ENCODE data around the gene KCNQ1.

The KCNQ1 gene

GRCh38 chr11:2726964-2727363 is 282.2 kb downstream of the KCNQ1 start:
- peaks cover 18% of the 10 kb centered on the region for H3K4me1 ChIP-seq (ENCODE audit: control insufficient read depth, insufficient read depth, low read length, unreplicated experiment)
- H3K4me3 ChIP-seq (ENCODE audit: low read depth, low read length): no peak overlapping the region
- H3K27me3 ChIP-seq (ENCODE audit: insufficient read depth, low read length): 0 out of 2 replicates have a peak, but pooled peaks cover 6% of the 10 kb centered on the region
- no peaks in the 10 kb centered on the region for H3K79me2 ChIP-seq (ENCODE audit: control insufficient read depth, insufficient read depth, low read length, unreplicated experiment)
- H3K36me3 ChIP-seq (ENCODE audit: insufficient read depth, low read length): no peaks in the 10 kb centered on the region
- no peak overlapping the region for H2AFZ ChIP-seq (ENCODE audit: low read length, unreplicated experiment)
- no peak overlapping the region for H3K27ac ChIP-seq (ENCODE audit: low read depth, low read length)

GRCh38 chr11:2728128-2728662 is 283.4 kb downstream of the KCNQ1 start:
- Histone ChIP-seq H3K27ac (ENCODE audit: low read depth, low read length) (no peak overlapping the region), H3K4me3 (ENCODE audit: low read depth, low read length) (no peak overlapping the region)

GRCh38 chr11:2728663-2729332 is 284.0 kb downstream of the KCNQ1 start:
- Histone ChIP-seq H3K79me2 (ENCODE audit: control insufficient read depth, insufficient read depth, low read length, unreplicated experiment) (no peaks in the 10 kb centered on the region), H3K4me1 (ENCODE audit: control insufficient read depth, insufficient read depth, low read length, unreplicated experiment) (peaks cover 18% of the 10 kb centered on the region), H3K27me3 (ENCODE audit: insufficient read depth, low read length) (0 out of 2 replicates have a peak, but pooled peaks cover 6% of the 10 kb centered on the region)

More at GRCh38 chr11:2728128-2728662, 283.4 kb downstream of the KCNQ1 start:
- 0 out of 2 replicates have a peak, but pooled peaks cover 6% of the 10 kb centered on the region for H3K27me3 ChIP-seq (ENCODE audit: insufficient read depth, low read length)
- H3K36me3 ChIP-seq (ENCODE audit: insufficient read depth, low read length): no peaks in the 10 kb centered on the region
- no peaks in the 10 kb centered on the region for H3K79me2 ChIP-seq (ENCODE audit: control insufficient read depth, insufficient read depth, low read length, unreplicated experiment)
- H2AFZ ChIP-seq (ENCODE audit: low read length, unreplicated experiment): no peak overlapping the region
- H3K4me1 ChIP-seq (ENCODE audit: control insufficient read depth, insufficient read depth, low read length, unreplicated experiment): peaks cover 18% of the 10 kb centered on the region

GRCh38 chr11:2729841-2730240 is 285.0 kb downstream of the KCNQ1 start:
- no peak overlapping the region for H2AFZ ChIP-seq (ENCODE audit: low read length, unreplicated experiment)
- peaks cover 28% of the 10 kb centered on the region for H3K4me1 ChIP-seq (ENCODE audit: control insufficient read depth, insufficient read depth, low read length, unreplicated experiment)
- H3K36me3 ChIP-seq (ENCODE audit: insufficient read depth, low read length): no peaks in the 10 kb centered on the region

More at GRCh38 chr11:2728663-2729332, 284.0 kb downstream of the KCNQ1 start:
- no peak overlapping the region for H3K27ac ChIP-seq (ENCODE audit: low read depth, low read length)
- no peak overlapping the region for H3K4me3 ChIP-seq (ENCODE audit: low read depth, low read length)
- no peaks in the 10 kb centered on the region for H3K36me3 ChIP-seq (ENCODE audit: insufficient read depth, low read length)
- H2AFZ ChIP-seq (ENCODE audit: low read length, unreplicated experiment): no peak overlapping the region

GRCh38 chr11:2730272-2731129 is 285.7 kb downstream of the KCNQ1 start:
- H3K79me2 ChIP-seq (ENCODE audit: control insufficient read depth, insufficient read depth, low read length, unreplicated experiment): no peaks in the 10 kb centered on the region
- peaks cover 24% of the 10 kb centered on the region for H3K4me1 ChIP-seq (ENCODE audit: control insufficient read depth, insufficient read depth, low read length, unreplicated experiment)
- H2AFZ ChIP-seq (ENCODE audit: low read length, unreplicated experiment): no peak overlapping the region
- H3K36me3 ChIP-seq (ENCODE audit: insufficient read depth, low read length): no peaks in the 10 kb centered on the region
- H3K27me3 ChIP-seq (ENCODE audit: insufficient read depth, low read length): 0 out of 2 replicates have a peak, but pooled peaks cover 3% of the 10 kb centered on the region
- H3K27ac ChIP-seq (ENCODE audit: low read depth, low read length): no peak overlapping the region
- no peak overlapping the region for H3K4me3 ChIP-seq (ENCODE audit: low read depth, low read length)

More at GRCh38 chr11:2729841-2730240, 285.0 kb downstream of the KCNQ1 start:
- no peaks in the 10 kb centered on the region for H3K79me2 ChIP-seq (ENCODE audit: control insufficient read depth, insufficient read depth, low read length, unreplicated experiment)
- H3K27me3 ChIP-seq (ENCODE audit: insufficient read depth, low read length): 0 out of 2 replicates have a peak, but pooled peaks cover 6% of the 10 kb centered on the region
- H3K27ac ChIP-seq (ENCODE audit: low read depth, low read length): no peak overlapping the region
- H3K4me3 ChIP-seq (ENCODE audit: low read depth, low read length): no peak overlapping the region

GRCh38 chr11:2731130-2732125 is 286.6 kb downstream of the KCNQ1 start:
- 0 out of 2 replicates have a peak, but pooled peaks cover 3% of the 10 kb centered on the region for H3K27me3 ChIP-seq (ENCODE audit: insufficient read depth, low read length)
- no peaks in the 10 kb centered on the region for H3K36me3 ChIP-seq (ENCODE audit: insufficient read depth, low read length)
- H3K4me1 ChIP-seq (ENCODE audit: control insufficient read depth, insufficient read depth, low read length, unreplicated experiment): peaks cover 16% of the 10 kb centered on the region
- no peak overlapping the region for H2AFZ ChIP-seq (ENCODE audit: low read length, unreplicated experiment)
- H3K79me2 ChIP-seq (ENCODE audit: control insufficient read depth, insufficient read depth, low read length, unreplicated experiment): no peaks in the 10 kb centered on the region
- H3K4me3 ChIP-seq (ENCODE audit: low read depth, low read length): no peak overlapping the region
- no peak overlapping the region for H3K27ac ChIP-seq (ENCODE audit: low read depth, low read length)

GRCh38 chr11:2732261-2732939 is 287.6 kb downstream of the KCNQ1 start:
- Histone ChIP-seq H3K27me3 (ENCODE audit: insufficient read depth, low read length) (no peaks in the 10 kb centered on the region), H3K4me1 (ENCODE audit: control insufficient read depth, insufficient read depth, low read length, unreplicated experiment) (peaks cover 19% of the 10 kb centered on the region), H3K36me3 (ENCODE audit: insufficient read depth, low read length) (no peaks in the 10 kb centered on the region), H2AFZ (ENCODE audit: low read length, unreplicated experiment) (no peak overlapping the region), H3K27ac (ENCODE audit: low read depth, low read length) (no peak overlapping the region), H3K4me3 (ENCODE audit: low read depth, low read length) (no peak overlapping the region), H3K79me2 (ENCODE audit: control insufficient read depth, insufficient read depth, low read length, unreplicated experiment) (no peaks in the 10 kb centered on the region)

- Histone ChIP-seq H3K27ac (ENCODE audit: low read depth, low read length) (no peak overlapping the region), H2AFZ (ENCODE audit: low read length, unreplicated experiment) (no peak overlapping the region), H3K79me2 (ENCODE audit: control insufficient read depth, insufficient read depth, low read length, unreplicated experiment) (no peaks in the 10 kb centered on the region), H3K36me3 (ENCODE audit: insufficient read depth, low read length) (no peaks in the 10 kb centered on the region), H3K4me1 (ENCODE audit: control insufficient read depth, insufficient read depth, low read length, unreplicated experiment) (peaks cover 26% of the 10 kb centered on the region), H3K4me3 (ENCODE audit: low read depth, low read length) (no peak overlapping the region), H3K27me3 (ENCODE audit: insufficient read depth, low read length) (no peaks in the 10 kb centered on the region)
Observed at GRCh38 chr11:2732940-2733628, 288.3 kb downstream of the KCNQ1 start.

Measured in ACC112 (cell line).